HEK293 (cell line): ENCODE results near the gene KSR1.

ENCODE experiments used
- CTCF ChIP-seq: fragments of 450-650 bp; formaldehyde crosslinking; IDR thresholded peaks from 2 replicates; pipeline ENCODE4 v1.5.1; 2016; ENCODE audit warnings: missing biosample characterization, missing genetic modification characterization
- FEZF1 ChIP-seq: fragments of 450-650 bp; formaldehyde crosslinking; IDR thresholded peaks from 2 replicates; pipeline ENCODE4 v1.5.1; 2016; ENCODE audit warnings: missing biosample characterization, missing genetic modification characterization
- REST ChIP-seq: fragments of 450-650 bp; formaldehyde crosslinking; IDR thresholded peaks from 2 replicates; pipeline ENCODE4 v1.5.1; 2016; ENCODE audit warnings: missing biosample characterization, missing genetic modification characterization
- ZBTB1 ChIP-seq: fragments of 450-650 bp; formaldehyde crosslinking; IDR thresholded peaks from 2 replicates; pipeline ENCODE4 v1.5.1; 2016; ENCODE audit warnings: missing biosample characterization, missing genetic modification characterization
- ZNF24 ChIP-seq: fragments of 450-650 bp; formaldehyde crosslinking; IDR thresholded peaks from 2 replicates; pipeline ENCODE4 v1.5.1; 2016; ENCODE audit warnings: missing biosample characterization, missing genetic modification characterization
- ZNF549 ChIP-seq: fragments of 450-650 bp; IDR thresholded peaks from 2 replicates; pipeline ENCODE4 v1.5.1; 2018; ENCODE audit warnings: missing biosample characterization, missing genetic modification characterization, mild to moderate bottlenecking, inconsistent platforms, moderate library complexity

GRCh38 chr17:27671591-27671910, 215.3 kb downstream of the KSR1 start:
- no peak for TF ChIP-seq REST (tag by site-specific recombination)
- TF ChIP-seq CTCF (tag by site-specific recombination) = no peak
- TF ChIP-seq FEZF1 = no peak
- no peak for TF ChIP-seq ZNF24 (tag by site-specific recombination)
- no peak for TF ChIP-seq ZBTB1 (tag by site-specific recombination)
- no peak for TF ChIP-seq ZNF549 (tag by site-specific recombination)
